Measurements from ENCODE around the gene TMPRSS11F.

- no peak for TF ChIP-seq CTCF (IDR thresholded peaks at IDR 0.05)
- TF ChIP-seq POLR2AphosphoS5 (IDR thresholded peaks at IDR 0.05), result no peak
Observed at GRCh38 chr4:68062501-68062900, 67.2 kb downstream of the TMPRSS11F start.

Data from gastroesophageal sphincter (tissue), 3 donors.